ENCODE data around the gene PROX1.

Gene PROX1

GRCh38 chr1:213997038-213997771 is 9.4 kb downstream of the PROX1 start:
- no peaks in the 10 kb centered on the region for H3K36me3 ChIP-seq (ENCODE audit: control insufficient read depth, insufficient read depth, low read length)
- H3K9me3 ChIP-seq (ENCODE audit: control insufficient read depth, low read length) = no peaks in the 10 kb centered on the region
- H3K27ac ChIP-seq (ENCODE audit: insufficient read depth, low read length, poor library complexity, severe bottlenecking) = no peak overlapping the region
- H3K27me3 ChIP-seq (replicated peaks; ENCODE audit: control insufficient read depth, insufficient read depth, low read length, poor library complexity, severe bottlenecking) = no peaks in the 10 kb centered on the region
- H3K4me3 ChIP-seq (ENCODE audit: insufficient read depth, low read depth, low read length, poor library complexity, severe bottlenecking) = no peak overlapping the region
- no peaks in the 10 kb centered on the region for H3K4me1 ChIP-seq (ENCODE audit: control insufficient read depth, insufficient read depth, low read length, poor library complexity, severe bottlenecking)
- DNase-seq = no peak

DNA sequence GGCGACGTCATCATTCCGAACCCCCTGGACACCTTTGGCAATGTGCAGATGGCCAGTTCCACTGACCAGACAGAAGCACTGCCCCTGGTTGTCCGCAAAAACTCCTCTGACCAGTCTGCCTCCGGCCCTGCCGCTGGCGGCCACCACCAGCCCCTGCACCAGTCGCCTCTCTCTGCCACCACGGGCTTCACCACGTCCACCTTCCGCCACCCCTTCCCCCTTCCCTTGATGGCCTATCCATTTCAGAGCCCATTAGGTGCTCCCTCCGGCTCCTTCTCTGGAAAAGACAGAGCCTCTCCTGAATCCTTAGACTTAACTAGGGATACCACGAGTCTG is 10.0 kb downstream of the PROX1 start:
- Histone ChIP-seq H3K27me3 (replicated peaks; ENCODE audit: control insufficient read depth, insufficient read depth, low read length, poor library complexity, severe bottlenecking) (no peaks in the 10 kb centered on the region), H3K4me3 (ENCODE audit: insufficient read depth, low read depth, low read length, poor library complexity, severe bottlenecking) (no peak overlapping the region), H3K4me1 (ENCODE audit: control insufficient read depth, insufficient read depth, low read length, poor library complexity, severe bottlenecking) (no peaks in the 10 kb centered on the region), H3K36me3 (ENCODE audit: control insufficient read depth, insufficient read depth, low read length) (no peaks in the 10 kb centered on the region), H3K9me3 (ENCODE audit: control insufficient read depth, low read length) (no peaks in the 10 kb centered on the region), H3K27ac (ENCODE audit: insufficient read depth, low read length, poor library complexity, severe bottlenecking) (no peak overlapping the region)
- no peak for DNase-seq

GRCh38 chr1:213998785-213999184 is 11.0 kb downstream of the PROX1 start:
- no peak overlapping the region for H3K27ac ChIP-seq (ENCODE audit: insufficient read depth, low read length, poor library complexity, severe bottlenecking)
- H3K27me3 ChIP-seq (replicated peaks; ENCODE audit: control insufficient read depth, insufficient read depth, low read length, poor library complexity, severe bottlenecking) = no peaks in the 10 kb centered on the region
- H3K4me1 ChIP-seq (ENCODE audit: control insufficient read depth, insufficient read depth, low read length, poor library complexity, severe bottlenecking) = no peaks in the 10 kb centered on the region
- no peaks in the 10 kb centered on the region for H3K36me3 ChIP-seq (ENCODE audit: control insufficient read depth, insufficient read depth, low read length)
- H3K4me3 ChIP-seq (ENCODE audit: insufficient read depth, low read depth, low read length, poor library complexity, severe bottlenecking) = no peak overlapping the region
- H3K9me3 ChIP-seq (ENCODE audit: control insufficient read depth, low read length) = no peaks in the 10 kb centered on the region
- DNase-seq = no peak

GRCh38 chr1:213999732-214000131 is 12.0 kb downstream of the PROX1 start:
- Histone ChIP-seq H3K4me3 (ENCODE audit: insufficient read depth, low read depth, low read length, poor library complexity, severe bottlenecking) (no peak overlapping the region), H3K27ac (ENCODE audit: insufficient read depth, low read length, poor library complexity, severe bottlenecking) (no peak overlapping the region), H3K4me1 (ENCODE audit: control insufficient read depth, insufficient read depth, low read length, poor library complexity, severe bottlenecking) (no peaks in the 10 kb centered on the region), H3K27me3 (replicated peaks; ENCODE audit: control insufficient read depth, insufficient read depth, low read length, poor library complexity, severe bottlenecking) (no peaks in the 10 kb centered on the region), H3K36me3 (ENCODE audit: control insufficient read depth, insufficient read depth, low read length) (no peaks in the 10 kb centered on the region), H3K9me3 (ENCODE audit: control insufficient read depth, low read length) (no peaks in the 10 kb centered on the region)
- DNase-seq = no peak

DNA sequence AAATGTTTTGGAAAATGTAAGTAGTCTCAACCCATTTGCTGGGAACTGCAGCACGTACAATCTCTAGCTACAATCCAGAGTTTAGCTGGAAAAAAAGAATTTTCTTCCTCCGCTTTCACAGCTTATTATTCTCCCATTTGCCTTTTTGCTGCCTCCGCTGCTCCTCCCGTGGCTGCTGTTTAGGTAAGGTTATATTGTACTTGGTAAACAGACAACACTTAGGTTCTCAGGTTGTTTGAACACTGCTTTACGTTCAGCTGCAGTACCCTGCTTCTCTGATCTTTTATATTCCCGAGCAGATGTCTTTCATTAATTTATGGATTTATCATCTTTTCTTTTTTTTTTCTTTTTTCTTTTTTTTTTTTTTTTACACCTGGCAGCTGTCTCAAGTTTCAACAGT is 14.3 kb downstream of the PROX1 start:
- Histone ChIP-seq H3K27ac (ENCODE audit: insufficient read depth, low read length, poor library complexity, severe bottlenecking) (no peak overlapping the region), H3K36me3 (ENCODE audit: control insufficient read depth, insufficient read depth, low read length) (no peaks in the 10 kb centered on the region), H3K9me3 (ENCODE audit: control insufficient read depth, low read length) (no peaks in the 10 kb centered on the region), H3K27me3 (replicated peaks; ENCODE audit: control insufficient read depth, insufficient read depth, low read length, poor library complexity, severe bottlenecking) (no peaks in the 10 kb centered on the region), H3K4me3 (ENCODE audit: insufficient read depth, low read depth, low read length, poor library complexity, severe bottlenecking) (no peak overlapping the region), H3K4me1 (ENCODE audit: control insufficient read depth, insufficient read depth, low read length, poor library complexity, severe bottlenecking) (no peaks in the 10 kb centered on the region)
- DNase-seq = no peak

DNA sequence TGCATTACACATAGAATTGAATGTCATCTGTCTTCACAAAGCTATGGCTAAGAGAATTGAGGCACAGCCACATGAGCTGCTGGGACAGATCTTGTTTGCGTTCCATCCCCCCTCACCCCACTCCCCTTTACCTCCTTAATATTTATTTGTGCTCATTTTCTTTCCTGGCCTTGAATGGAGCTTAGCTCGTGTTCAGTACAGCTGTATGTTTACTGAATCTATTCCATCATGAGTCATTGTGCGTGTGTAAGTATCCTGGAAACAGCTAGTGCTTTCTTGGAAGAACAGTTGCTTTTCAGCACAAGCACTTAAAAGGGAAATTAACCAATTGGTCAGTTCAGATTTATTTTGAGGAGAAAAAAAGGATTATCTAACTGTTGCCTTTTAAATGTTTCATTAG is 14.7 kb downstream of the PROX1 start:
- Histone ChIP-seq H3K27me3 (replicated peaks; ENCODE audit: control insufficient read depth, insufficient read depth, low read length, poor library complexity, severe bottlenecking) (no peaks in the 10 kb centered on the region), H3K4me1 (ENCODE audit: control insufficient read depth, insufficient read depth, low read length, poor library complexity, severe bottlenecking) (no peaks in the 10 kb centered on the region), H3K4me3 (ENCODE audit: insufficient read depth, low read depth, low read length, poor library complexity, severe bottlenecking) (no peak overlapping the region), H3K36me3 (ENCODE audit: control insufficient read depth, insufficient read depth, low read length) (no peaks in the 10 kb centered on the region), H3K27ac (ENCODE audit: insufficient read depth, low read length, poor library complexity, severe bottlenecking) (no peak overlapping the region), H3K9me3 (ENCODE audit: control insufficient read depth, low read length) (no peaks in the 10 kb centered on the region)
- DNase-seq = no peak

- no peak for DNase-seq
- H3K36me3 ChIP-seq (ENCODE audit: control insufficient read depth, insufficient read depth, low read length) = no peaks in the 10 kb centered on the region
- no peak overlapping the region for H3K27ac ChIP-seq (ENCODE audit: insufficient read depth, low read length, poor library complexity, severe bottlenecking)
- H3K4me1 ChIP-seq (ENCODE audit: control insufficient read depth, insufficient read depth, low read length, poor library complexity, severe bottlenecking) = no peaks in the 10 kb centered on the region
- no peak overlapping the region for H3K4me3 ChIP-seq (ENCODE audit: insufficient read depth, low read depth, low read length, poor library complexity, severe bottlenecking)
- no peaks in the 10 kb centered on the region for H3K9me3 ChIP-seq (ENCODE audit: control insufficient read depth, low read length)
- no peaks in the 10 kb centered on the region for H3K27me3 ChIP-seq (replicated peaks; ENCODE audit: control insufficient read depth, insufficient read depth, low read length, poor library complexity, severe bottlenecking)
These were observed 15.5 kb downstream of the PROX1 start for GRCh38 chr1:214003233-214003632.

GRCh38 chr1:214004014-214004413 is 16.2 kb downstream of the PROX1 start:
- Histone ChIP-seq H3K27ac (ENCODE audit: insufficient read depth, low read length, poor library complexity, severe bottlenecking) (no peak overlapping the region), H3K27me3 (replicated peaks; ENCODE audit: control insufficient read depth, insufficient read depth, low read length, poor library complexity, severe bottlenecking) (no peaks in the 10 kb centered on the region), H3K36me3 (ENCODE audit: control insufficient read depth, insufficient read depth, low read length) (no peaks in the 10 kb centered on the region), H3K4me1 (ENCODE audit: control insufficient read depth, insufficient read depth, low read length, poor library complexity, severe bottlenecking) (no peaks in the 10 kb centered on the region), H3K4me3 (ENCODE audit: insufficient read depth, low read depth, low read length, poor library complexity, severe bottlenecking) (no peak overlapping the region), H3K9me3 (ENCODE audit: control insufficient read depth, low read length) (no peaks in the 10 kb centered on the region)
- DNase-seq = no peak

- no peak for DNase-seq
- Histone ChIP-seq H3K27me3 (replicated peaks; ENCODE audit: control insufficient read depth, insufficient read depth, low read length, poor library complexity, severe bottlenecking) (no peaks in the 10 kb centered on the region), H3K36me3 (ENCODE audit: control insufficient read depth, insufficient read depth, low read length) (no peaks in the 10 kb centered on the region), H3K4me1 (ENCODE audit: control insufficient read depth, insufficient read depth, low read length, poor library complexity, severe bottlenecking) (no peaks in the 10 kb centered on the region), H3K4me3 (ENCODE audit: insufficient read depth, low read depth, low read length, poor library complexity, severe bottlenecking) (no peak overlapping the region), H3K27ac (ENCODE audit: insufficient read depth, low read length, poor library complexity, severe bottlenecking) (no peak overlapping the region), H3K9me3 (ENCODE audit: control insufficient read depth, low read length) (no peaks in the 10 kb centered on the region)
These were observed 17.0 kb downstream of the PROX1 start for GRCh38 chr1:214004795-214005194.

GRCh38 chr1:214005708-214006107 is 17.9 kb downstream of the PROX1 start:
- Histone ChIP-seq H3K4me1 (ENCODE audit: control insufficient read depth, insufficient read depth, low read length, poor library complexity, severe bottlenecking) (no peaks in the 10 kb centered on the region), H3K9me3 (ENCODE audit: control insufficient read depth, low read length) (no peaks in the 10 kb centered on the region), H3K27me3 (replicated peaks; ENCODE audit: control insufficient read depth, insufficient read depth, low read length, poor library complexity, severe bottlenecking) (no peaks in the 10 kb centered on the region), H3K36me3 (ENCODE audit: control insufficient read depth, insufficient read depth, low read length) (no peaks in the 10 kb centered on the region), H3K27ac (ENCODE audit: insufficient read depth, low read length, poor library complexity, severe bottlenecking) (no peak overlapping the region), H3K4me3 (ENCODE audit: insufficient read depth, low read depth, low read length, poor library complexity, severe bottlenecking) (no peak overlapping the region)
- DNase-seq = no peak
